SIG-M5 treated with dmso at 0.1 percent for 504 hours (cell line): ENCODE results near the gene YPEL2.
"Not testable (repeated sequence)": the region's sequence is repeated elsewhere in the genome, so short reads cannot be mapped to it uniquely, and the experiment has no call there.

Experiments
- DNase-seq: peaks from one replicate; lab custom pipeline; 2025; ENCODE audit not compliant: unreplicated experiment; lab: John Stamatoyannopoulos, UW

The YPEL2 gene

DNA sequence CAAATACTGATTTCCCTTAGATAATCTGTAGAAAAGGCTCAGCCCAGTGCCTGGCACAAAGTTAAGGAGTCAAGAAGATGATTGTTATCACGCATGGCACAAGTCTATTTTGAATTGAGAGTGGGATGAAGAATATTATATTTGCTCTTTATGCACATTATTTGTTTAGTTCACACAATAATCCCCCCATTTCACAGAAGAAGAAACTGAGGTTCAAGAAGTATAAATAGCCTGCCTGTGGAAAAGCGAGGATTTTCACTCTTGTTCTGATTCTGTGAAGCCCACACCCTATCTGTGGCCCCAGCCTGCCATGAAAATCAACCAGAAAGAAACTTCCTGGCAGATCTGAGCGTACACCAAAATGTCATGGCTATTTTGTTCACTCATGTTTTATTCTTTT, 73.0 kb downstream of the YPEL2 start:
- DNase-seq = no peak

DNA sequence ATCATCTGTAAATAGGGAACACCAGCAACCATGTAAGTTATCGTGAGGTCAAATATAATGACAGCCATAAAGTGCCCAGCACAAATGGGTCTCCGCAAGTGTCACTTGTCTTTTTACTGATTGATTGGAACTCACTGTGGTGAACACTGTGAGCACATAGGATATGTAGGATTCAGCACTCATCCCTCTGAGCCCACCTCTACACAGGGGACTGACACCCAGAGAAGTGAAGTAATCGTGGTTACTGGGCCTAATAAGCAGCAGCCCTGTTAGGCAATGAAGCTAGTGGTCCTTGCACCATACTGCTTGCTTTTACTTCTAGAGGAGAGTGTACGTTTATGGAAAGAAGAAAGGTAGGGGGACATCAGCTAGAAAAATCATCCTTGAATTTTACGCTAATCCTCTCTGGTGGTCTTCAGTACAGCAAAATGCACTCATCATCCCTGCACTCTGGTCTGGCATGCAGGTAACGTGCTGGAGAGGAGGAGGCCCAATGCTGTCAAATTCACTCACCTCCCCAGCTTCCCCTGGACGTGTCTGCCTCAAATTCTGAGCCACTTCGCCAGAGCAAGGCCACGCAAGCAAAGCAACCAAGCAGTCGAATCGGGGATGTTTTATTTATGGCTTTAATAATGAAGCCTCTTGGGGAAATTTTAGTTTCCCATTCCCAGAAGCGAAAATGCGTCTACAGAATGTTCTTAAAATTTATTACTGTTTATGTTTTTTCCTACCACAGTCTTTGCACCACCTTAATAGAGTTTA, 74.7 kb downstream of the YPEL2 start:
- DNase-seq = peak; percentile 42

DNA sequence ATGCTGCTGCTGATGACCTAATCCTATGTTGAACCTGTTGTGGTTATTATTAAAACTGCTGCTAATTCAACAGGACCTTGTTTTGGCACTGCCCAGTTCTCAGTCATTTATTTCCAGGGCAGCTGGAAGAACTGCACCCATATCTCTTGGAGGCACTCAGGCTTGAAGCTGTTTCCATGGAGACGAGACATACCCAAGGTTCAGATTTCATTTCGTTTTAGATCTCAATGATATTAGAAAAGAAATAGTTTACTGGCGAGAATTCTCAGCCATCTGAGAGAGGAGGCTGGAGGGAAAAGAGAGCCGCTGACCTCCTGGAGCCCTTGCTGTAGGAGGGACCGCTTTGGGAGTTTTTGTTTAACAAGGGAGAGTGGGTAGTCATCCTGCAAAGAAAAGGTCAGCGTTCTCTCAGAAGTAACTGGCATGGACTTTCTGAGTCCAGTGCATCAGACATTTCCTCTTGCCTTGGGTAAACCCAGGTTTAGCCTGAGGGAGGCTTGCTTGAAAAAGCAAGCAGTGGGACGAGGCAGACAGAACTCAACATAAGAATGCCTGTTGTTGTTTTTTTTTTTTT, 75.4 kb downstream of the YPEL2 start:
- DNase-seq = peak; percentile 95

DNA sequence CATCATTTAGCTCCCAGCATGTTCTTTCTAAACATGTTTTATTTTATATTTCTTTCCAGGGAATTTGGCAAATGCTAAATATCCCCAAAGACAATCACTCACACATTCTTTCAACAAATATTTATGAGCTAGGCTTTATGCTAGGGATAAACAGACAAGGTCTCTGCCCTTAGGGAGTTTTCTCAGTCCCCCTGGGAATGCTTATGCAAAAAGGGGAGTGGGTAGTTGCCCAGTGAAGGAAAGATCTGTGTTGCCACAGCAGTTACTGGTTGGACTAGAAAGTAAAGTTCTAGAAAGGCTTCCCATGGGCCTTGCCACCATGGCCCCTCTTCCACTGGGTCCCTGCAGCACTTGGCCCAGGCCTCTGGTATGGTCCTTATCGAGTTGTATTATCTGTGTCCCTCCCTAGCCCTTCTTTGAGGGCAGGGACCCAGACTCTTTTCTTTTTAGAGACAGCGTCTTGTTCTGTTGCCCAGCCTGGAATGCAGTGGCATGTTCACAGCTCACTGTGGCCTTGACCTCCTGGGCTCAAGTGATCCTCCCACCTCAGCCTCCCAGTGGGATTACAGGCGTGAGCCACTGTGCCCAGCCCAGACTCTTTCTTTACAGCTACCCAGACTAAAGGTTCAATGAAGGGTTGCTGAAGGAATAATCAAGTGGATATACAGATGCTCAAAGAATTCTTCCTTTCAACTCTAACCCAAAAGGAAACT, 78.0 kb downstream of the YPEL2 start:
- no peak for DNase-seq

DNA sequence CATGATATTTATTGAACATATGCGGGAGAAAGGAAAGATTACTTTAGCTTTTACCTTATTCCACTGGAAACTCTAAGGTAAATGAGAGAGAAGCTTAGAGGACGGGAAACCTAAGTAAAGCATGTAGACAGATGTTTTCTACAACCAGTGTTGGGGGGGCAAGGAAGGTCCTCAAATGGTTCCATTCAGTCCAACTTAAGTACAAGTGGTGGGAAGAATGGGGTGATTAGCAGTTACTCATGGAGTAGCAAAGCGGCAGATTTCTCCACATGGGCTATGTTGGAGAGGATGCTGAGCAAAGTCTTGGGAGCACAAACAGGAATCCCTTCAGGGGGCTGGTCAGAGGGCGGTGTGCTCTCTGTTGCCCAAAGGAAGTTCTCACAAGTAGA, 78.6 kb downstream of the YPEL2 start:
- no peak for DNase-seq

DNA sequence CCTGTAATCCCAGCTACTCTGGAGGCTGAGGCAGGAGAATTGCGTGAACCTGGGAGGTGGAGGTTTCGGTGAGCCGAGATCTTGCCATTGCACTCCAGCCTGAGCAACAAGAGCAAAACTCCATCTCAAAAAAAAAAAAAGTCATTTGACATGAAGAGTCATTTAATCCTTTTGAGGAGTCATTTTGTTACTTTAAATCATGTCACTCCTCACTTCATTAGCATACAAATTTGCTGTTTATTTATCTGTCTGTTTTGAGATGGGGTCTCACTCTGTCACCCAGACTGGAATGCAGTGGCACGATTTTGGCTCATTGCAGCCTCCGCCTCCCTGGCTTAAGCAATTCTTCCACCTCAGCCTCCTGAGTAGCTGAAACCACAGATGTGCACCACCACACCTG, 81.0 kb downstream of the YPEL2 start:
- DNase-seq = not testable (repeated sequence)

DNA sequence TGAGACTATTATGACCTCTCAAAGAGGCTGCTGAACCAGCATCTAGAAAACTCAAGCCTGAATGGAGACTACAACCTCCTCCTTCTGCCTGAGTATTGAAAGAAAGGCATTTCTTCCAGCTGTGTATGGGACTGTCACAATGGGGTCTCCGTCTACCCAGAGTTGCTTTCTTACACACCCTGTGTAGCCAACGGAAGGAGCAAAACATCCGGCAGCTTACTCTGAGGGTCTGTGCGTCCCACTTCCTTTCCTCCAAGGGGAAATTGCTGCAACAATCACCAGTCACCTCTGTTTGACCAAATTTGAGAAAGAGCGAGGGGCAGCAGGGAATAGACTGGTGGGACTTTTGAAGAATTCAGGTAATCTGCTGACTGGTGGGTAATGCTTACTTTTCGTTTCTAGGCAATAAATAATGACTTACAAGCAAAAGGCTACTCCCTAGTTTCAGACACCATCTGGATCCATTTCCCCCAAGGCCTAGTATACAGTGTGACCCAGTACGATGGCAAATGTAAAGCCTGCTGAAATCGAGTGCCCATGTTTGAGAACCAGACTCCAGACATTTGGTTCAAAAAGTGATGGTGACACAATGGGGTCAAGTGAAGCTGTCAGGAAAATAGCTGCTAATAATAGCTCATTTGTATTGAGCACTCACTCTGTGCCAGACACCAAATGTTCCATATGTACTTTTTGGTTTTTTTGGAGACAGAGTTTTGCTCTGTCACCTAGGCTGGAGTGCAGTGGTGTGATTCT, 81.7 kb downstream of the YPEL2 start:
- DNase-seq = no peak

DNA sequence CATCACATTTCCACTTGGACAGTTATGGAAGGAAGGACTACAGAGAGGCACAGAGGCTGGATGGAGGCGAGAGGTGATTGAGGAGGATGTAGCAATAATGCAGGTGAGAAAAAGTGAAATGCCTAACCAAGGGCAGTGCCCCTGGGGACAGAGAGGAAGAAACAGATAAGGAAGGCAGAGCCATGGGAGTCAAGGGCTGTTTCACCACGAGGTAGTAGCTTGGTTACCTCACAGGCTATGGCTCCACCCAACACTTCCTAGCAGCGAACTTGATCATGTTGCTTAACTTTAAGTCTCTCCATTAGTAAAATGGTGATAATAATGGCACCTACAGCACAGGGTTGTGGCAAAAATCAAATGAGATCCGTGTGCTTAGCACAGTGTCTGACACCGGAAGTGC, 83.9 kb downstream of the YPEL2 start:
- DNase-seq = peak; percentile 70

DNA sequence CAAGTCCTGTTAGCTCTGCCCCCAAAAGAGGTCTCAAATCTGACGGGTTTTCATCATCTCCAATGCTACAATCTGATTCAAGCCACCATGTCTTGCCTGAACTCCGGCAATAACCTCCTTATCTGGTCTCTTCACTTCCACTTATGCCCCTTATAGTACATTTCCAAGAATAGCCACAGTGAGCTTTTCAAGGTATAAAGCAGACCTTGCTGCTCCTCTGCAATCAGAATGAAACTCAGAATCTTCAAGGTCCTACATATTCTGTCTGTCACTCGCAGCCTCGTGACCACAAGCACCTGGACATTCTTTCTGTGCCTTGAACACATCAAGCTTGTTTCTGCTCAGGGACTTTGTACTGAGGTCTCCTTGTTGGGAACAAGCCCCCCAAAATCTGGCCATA, 84.7 kb downstream of the YPEL2 start:
- no peak for DNase-seq

DNA sequence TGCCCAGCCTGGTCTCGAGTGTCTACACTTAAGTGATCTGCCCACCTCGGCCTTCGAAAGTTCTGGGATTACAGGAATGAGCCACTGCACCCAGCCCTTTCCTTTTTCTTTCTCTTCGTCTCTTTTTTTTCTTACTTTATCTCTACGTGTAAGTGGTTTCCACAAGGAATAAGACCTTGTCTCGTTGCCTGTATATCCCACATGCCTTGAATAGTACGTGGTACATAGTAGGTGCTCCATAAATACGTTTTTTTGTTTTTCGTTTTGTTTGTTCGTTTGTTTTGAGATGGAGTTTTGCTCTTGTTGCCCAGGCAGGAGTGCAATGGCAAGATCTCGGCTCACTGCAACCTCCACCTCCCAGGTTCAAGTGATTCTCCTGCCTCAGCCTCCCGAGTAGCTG, 86.0 kb downstream of the YPEL2 start:
- no peak for DNase-seq

DNA sequence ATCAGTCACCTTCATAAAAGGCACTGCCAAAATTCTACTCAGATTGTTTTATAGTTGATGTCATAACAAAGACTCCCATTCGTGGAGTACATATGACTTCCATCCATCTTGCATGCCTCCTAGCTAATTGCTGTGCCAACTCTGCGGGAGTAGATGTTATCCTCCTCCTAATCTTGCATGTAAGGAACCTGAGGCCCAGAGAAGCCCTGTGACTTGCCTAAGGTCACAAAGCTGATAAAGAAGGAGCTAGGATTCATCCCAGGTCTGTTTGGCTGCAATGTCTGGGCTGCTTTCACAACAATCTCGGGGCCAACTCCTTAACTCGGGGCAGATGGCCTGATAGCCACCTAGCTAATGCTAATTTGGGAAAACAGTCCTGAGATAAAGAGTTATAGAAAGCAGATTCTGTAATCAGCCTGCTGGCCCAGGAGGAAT, 87.3 kb downstream of the YPEL2 start:
- no peak for DNase-seq

DNA sequence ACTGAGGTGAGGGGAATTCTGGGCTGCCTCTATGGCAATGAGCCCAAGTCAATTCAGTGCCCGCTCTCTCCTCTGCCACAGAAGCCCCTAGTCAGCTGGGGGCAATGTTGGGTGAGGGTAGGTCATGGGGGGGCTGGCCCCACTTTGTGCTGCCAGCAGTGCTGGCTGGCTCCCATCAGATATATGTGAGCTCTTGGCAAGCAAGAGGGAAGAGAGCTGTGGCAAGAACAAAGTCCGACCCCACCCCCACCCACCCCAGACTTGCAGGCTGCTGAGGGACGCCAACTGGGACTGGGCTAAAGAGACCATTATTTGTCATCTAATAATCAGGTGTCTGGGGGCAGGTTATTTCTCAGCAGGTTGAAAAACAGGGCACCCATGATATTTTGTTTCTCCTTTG, 89.4 kb downstream of the YPEL2 start:
- no peak for DNase-seq

DNA sequence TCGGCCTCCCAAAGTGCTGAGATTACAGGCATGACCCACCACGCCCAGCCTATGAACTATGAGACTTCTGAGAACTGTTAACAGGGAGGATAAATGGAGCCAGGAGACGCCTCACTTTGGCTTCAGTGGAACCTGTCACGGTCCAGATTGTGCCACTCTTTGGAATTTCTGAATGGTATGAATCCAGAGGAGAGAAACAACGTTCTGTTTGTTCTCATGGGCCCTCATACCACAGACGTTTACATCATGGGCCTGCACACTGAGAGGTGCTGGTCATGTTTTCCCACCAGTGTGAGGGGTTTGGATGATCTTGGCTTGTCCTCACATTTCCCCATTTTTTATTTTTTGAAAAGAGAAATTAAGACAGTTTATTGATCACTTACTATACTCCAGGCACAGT, 90.3 kb downstream of the YPEL2 start:
- DNase-seq = no peak

DNA sequence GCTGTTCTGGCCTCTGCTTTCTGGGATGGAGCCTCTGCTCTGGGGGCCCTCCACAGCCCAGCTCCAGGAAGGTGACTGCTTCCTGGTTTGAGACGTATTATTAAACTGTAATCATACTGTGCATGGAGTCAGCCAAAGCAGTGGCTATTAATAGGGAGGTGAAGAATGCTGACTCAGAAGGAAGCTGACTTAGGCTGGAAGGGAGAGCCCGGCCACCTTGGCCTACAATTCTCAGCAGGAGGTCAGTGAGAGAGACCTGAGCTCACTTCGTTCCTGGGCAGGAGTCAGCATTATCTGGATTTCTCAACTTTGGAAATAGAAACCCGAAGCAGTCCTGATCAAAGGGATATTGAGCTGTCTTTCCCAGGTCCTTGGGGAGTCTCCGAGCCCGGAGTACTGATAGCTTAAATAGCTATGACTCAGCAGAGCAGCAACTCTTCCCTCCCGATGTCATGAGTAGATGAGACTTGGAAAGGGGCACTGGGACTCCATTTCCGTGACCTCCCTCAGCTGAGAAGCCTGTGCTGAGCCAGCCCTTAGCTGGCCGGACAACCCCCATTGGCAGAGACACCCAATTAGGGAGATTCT, 91.8 kb downstream of the YPEL2 start:
- DNase-seq = no peak

DNA sequence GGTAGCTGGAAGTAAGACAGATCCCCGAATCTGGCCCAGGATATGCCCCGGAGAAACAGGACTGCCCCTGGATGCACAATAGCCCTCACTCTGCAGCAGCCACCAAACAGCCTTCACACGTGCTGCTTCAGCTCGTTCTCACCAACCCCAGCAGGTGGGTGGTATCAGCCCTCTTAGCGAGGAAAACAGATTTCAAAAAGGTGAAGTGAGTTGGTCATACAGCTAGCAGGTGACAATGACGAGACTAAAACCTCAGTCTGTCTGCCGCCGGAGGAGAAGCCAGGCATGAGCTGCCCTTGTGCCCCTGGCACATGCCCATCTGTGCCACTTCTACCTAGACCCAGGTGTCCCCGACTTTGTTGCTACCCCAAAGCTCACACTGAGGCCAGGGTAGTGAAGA, 92.4 kb downstream of the YPEL2 start:
- no peak for DNase-seq

DNA sequence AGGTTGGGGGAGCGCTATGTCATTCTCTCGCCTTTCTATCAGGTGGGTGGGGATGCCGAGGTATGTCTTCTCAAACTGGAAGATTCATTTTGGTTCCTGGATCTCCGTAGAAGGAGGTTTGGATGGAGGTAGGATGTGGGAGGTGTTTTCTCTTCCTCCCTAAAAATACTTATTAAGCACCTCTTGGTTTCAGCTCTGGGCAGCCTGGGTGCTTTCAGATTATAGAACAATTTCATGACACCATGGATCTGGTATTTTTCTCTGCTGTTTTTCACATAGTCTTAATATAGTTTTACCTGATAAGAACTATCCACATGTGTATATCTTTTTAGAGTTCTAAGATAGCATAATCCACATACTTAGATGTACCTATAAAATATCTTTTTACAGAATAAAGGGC, 92.9 kb downstream of the YPEL2 start:
- no peak for DNase-seq

DNA sequence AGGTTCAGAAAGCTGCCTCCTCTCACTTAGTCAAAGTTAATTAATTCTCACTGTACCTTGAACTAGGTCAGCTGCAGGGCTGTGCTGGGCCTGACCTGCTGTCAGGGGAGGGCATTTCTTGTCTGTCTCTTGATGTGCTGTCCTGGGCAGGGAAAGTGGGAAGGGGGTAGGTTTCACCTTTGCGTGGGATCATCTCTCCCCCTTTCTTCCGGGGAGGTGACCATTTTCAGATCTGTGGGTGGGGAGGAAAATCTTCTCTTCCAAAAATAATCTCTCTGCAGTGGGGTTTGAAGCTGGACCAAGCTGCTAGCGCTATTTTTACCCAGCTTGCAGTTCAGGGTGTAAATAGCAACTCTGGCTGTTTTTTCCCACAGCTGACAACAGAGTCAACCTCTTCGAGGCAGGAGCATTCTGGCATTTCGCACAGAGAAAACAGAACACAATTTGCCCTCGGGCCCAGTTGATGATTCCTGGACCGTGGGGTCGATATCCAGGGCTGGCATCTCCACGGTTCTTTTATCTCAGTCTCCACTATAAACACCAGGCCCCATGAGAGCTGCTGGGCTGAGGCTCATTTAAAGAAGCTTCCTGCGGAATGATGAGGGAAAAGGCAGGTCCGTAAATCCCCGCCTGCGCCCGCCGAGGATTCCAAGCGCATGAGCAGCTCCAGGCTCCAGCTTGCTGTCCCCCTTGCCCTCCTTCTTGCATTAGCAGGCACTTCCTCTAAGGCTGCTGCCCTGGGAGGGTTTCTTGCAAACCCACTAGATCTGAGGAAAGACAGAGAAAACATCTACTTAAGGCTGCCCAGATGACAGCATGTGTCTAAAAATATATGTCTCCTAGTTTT, 93.9 kb downstream of the YPEL2 start:
- DNase-seq = peak; percentile 44

DNA sequence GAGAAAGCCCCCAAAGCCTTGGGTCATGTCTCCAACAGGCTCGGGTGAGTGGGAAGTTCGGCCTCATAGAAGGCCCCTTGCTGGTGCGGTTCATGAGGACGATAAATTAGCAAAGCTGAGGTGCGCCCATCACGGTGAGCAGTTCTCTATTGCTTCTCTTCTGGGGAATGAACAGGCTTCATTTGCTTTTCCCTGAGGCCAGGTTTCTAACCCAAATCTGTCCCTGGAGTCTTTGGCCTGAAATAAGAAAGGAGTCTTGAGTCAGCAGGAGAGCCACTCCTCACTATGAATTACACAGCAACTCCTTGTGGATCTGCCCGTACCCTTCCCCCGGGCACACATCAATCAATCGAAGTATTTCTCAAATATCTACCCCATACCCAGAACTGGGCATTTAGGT, 94.6 kb downstream of the YPEL2 start:
- no peak for DNase-seq

DNA sequence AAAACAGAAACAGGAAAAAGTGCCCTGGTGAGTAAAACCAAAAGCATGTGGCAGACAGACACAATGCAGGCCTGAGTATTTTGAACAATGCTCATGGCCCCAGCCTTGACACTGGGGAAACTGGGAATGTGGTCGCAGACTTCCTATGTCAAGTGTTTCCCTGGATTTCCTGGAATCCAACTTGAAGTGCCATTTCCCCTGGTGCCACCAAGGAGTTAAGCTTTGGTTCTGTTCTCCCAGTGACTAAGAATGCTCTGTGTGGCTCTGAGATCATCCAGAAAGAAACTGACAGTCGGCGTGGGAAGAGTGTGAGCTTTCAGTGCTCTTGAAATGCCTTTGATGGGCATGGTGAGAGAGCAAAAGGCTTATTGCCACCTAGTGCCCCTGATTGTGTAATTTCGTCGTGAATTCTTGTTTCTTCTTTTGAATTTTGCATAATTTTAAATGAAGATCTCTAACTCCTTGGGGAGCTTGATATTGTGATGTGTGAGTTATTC, 96.0 kb downstream of the YPEL2 start:
- DNase-seq = no peak

DNA sequence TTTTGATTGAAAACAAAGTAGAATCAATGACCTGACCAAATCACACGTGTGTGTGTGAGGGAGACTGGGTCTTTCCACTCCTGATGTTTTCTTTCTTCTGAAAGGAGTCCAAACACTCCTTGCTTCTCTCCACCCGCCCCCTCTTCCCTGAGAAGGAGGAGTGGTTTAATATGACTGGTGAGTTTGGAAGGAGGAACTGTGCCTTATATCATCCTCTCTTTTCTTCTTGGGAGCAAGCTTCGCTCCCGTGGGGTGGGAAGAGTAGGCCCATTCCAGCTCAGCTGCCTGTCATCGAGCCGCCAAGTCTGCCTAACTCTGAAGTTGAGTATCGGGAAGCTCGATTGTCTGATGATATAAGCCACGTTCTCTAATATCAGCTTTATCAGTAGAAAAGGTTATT, 96.5 kb downstream of the YPEL2 start:
- no peak for DNase-seq
